ENCODE measurements around the gene RBPMS2. TPM values are rescaled to one million over a fixed set of nuclear protein-coding genes. Genes with fewer than 3 reads are reported as not detected.

RBPMS2 gene
- total RNA-seq, 6 experiments from 2014 or later, result 0.14 TPM; not detected in 5

- no peak for TF ChIP-seq CTCF (IDR thresholded peaks at IDR 0.05)
- Mint-ChIP-seq H3K27ac (no peak overlapping the region), H3K4me1 (ENCODE audit: low read depth) (no peaks in the 10 kb centered on the region), H3K4me3 (no peak overlapping the region), H3K36me3 (ENCODE audit: low read depth) (no peaks in the 10 kb centered on the region), H3K9me3 (no peaks in the 10 kb centered on the region), H3K27me3 (ENCODE audit: insufficient read depth) (peaks cover 7% of the 10 kb centered on the region)
- DNase-seq, result no peak
These were observed 11.5 kb downstream of the RBPMS2 start for GRCh38 chr15:64763874-64764273.

- Mint-ChIP-seq H3K36me3 (ENCODE audit: low read depth) (no peaks in the 10 kb centered on the region), H3K27me3 (ENCODE audit: insufficient read depth) (peaks cover 7% of the 10 kb centered on the region), H3K27ac (no peak overlapping the region), H3K4me3 (no peak overlapping the region), H3K9me3 (no peaks in the 10 kb centered on the region), H3K4me1 (ENCODE audit: low read depth) (no peaks in the 10 kb centered on the region)
- no peak for DNase-seq
- TF ChIP-seq CTCF (IDR thresholded peaks at IDR 0.05), result no peak
These were observed 11.9 kb downstream of the RBPMS2 start for GRCh38 chr15:64763462-64763861.

- H3K27me3 Mint-ChIP-seq (ENCODE audit: insufficient read depth), result peaks cover 10% of the 10 kb centered on the region
- no peaks in the 10 kb centered on the region for H3K9me3 Mint-ChIP-seq
- no peaks in the 10 kb centered on the region for H3K36me3 Mint-ChIP-seq (ENCODE audit: low read depth)
- no peaks in the 10 kb centered on the region for H3K4me1 Mint-ChIP-seq (ENCODE audit: low read depth)
- TF ChIP-seq CTCF (IDR thresholded peaks at IDR 0.05), result no peak
- DNase-seq, result no peak
- H3K4me3 Mint-ChIP-seq, result no peak overlapping the region
- no peak overlapping the region for H3K27ac Mint-ChIP-seq
These were observed 12.4 kb downstream of the RBPMS2 start for GRCh38 chr15:64763021-64763420.

GRCh38 chr15:64762546-64762945 lies 12.8 kb downstream of the RBPMS2 start:
- no peak for DNase-seq
- Mint-ChIP-seq H3K27me3 (ENCODE audit: insufficient read depth) (peaks cover 11% of the 10 kb centered on the region), H3K4me1 (ENCODE audit: low read depth) (no peaks in the 10 kb centered on the region), H3K9me3 (no peaks in the 10 kb centered on the region), H3K36me3 (ENCODE audit: low read depth) (no peaks in the 10 kb centered on the region), H3K4me3 (no peak overlapping the region), H3K27ac (no peak overlapping the region)
- TF ChIP-seq CTCF (IDR thresholded peaks at IDR 0.05), result no peak

- no peak for DNase-seq
- Mint-ChIP-seq H3K4me1 (ENCODE audit: low read depth) (no peaks in the 10 kb centered on the region), H3K9me3 (no peaks in the 10 kb centered on the region), H3K36me3 (ENCODE audit: low read depth) (no peaks in the 10 kb centered on the region), H3K4me3 (no peak overlapping the region), H3K27me3 (ENCODE audit: insufficient read depth) (peaks cover 13% of the 10 kb centered on the region), H3K27ac (no peak overlapping the region)
- no peak for TF ChIP-seq CTCF (IDR thresholded peaks at IDR 0.05)
These were observed 14.2 kb downstream of the RBPMS2 start for GRCh38 chr15:64761156-64761555.

GRCh38 chr15:64760056-64760455 lies 15.3 kb downstream of the RBPMS2 start:
- no peak for TF ChIP-seq CTCF (IDR thresholded peaks at IDR 0.05)
- H3K27ac Mint-ChIP-seq, result no peak overlapping the region
- no peaks in the 10 kb centered on the region for H3K36me3 Mint-ChIP-seq (ENCODE audit: low read depth)
- H3K9me3 Mint-ChIP-seq, result no peaks in the 10 kb centered on the region
- H3K27me3 Mint-ChIP-seq (ENCODE audit: insufficient read depth), result peaks cover 22% of the 10 kb centered on the region
- DNase-seq, result no peak
- no peak overlapping the region for H3K4me3 Mint-ChIP-seq
- H3K4me1 Mint-ChIP-seq (ENCODE audit: low read depth), result no peaks in the 10 kb centered on the region
